ENCODE results near the gene CYP2C19.
"Not testable (repeated sequence)": the region's sequence is repeated elsewhere in the genome, so short reads cannot be mapped to it uniquely, and the experiment has no call there.

CYP2C19 gene

GRCh38 chr10:94762393-94762792 lies at the start of gene CYP2C19:
CYP2C19 (plus strand) TSS chr10:94762681; CDS start chr10:94762706, 25 bp downstream.
- DNase-seq = no peak

- no peak for DNase-seq
Observed at GRCh38 chr10:94725871-94726270, 36.6 kb upstream of the CYP2C19 start.

DNA sequence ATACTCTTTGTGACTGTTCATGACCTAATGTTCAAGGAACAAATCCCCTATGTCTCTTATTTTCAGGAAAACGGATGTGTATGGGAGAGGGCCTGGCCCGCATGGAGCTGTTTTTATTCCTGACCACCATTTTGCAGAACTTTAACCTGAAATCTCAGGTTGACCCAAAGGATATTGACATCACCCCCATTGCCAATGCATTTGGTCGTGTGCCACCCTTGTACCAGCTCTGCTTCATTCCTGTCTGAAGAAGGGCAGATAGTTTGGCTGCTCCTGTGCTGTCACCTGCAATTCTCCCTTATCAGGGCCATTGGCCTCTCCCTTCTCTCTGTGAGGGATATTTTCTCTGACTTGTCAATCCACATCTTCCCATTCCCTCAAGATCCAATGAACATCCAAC lies 27.3 kb upstream of the CYP2C19 start:
- no peak for DNase-seq

- DNase-seq = no peak
Observed at GRCh38 chr10:94738588-94738987, 23.9 kb upstream of the CYP2C19 start.

- DNase-seq = no peak
Observed at GRCh38 chr10:94747137-94747536, 15.3 kb upstream of the CYP2C19 start.

GRCh38 chr10:94747838-94748237 lies 14.6 kb upstream of the CYP2C19 start:
- no peak for DNase-seq

DNA sequence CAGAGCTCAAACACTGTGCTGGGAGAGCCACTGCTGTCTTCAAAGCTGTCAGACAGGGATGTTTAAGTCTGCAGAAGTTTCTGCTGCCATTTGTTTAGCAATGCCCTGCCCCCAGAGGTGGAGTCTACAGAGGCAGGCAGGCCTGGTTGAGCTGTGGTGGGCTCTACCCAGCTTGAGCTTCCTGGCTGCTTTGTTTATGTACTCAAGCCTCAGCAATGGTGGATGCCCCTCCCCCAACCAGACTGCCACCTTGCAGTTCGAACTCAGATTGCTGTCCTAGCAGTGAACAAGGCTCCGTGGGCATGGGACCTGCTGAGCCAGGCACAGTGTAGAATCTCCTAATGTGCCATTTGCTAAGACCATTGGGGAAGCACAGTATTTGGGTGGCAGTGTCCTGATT lies 4.6 kb upstream of the CYP2C19 start:
- no peak for DNase-seq

GRCh38 chr10:94760586-94761178 lies 1.8 kb upstream of the CYP2C19 start:
- DNase-seq = no peak

- DNase-seq = not testable (repeated sequence)
Observed at GRCh38 chr10:94775425-94775824, 12.9 kb downstream of the CYP2C19 start.

DNA sequence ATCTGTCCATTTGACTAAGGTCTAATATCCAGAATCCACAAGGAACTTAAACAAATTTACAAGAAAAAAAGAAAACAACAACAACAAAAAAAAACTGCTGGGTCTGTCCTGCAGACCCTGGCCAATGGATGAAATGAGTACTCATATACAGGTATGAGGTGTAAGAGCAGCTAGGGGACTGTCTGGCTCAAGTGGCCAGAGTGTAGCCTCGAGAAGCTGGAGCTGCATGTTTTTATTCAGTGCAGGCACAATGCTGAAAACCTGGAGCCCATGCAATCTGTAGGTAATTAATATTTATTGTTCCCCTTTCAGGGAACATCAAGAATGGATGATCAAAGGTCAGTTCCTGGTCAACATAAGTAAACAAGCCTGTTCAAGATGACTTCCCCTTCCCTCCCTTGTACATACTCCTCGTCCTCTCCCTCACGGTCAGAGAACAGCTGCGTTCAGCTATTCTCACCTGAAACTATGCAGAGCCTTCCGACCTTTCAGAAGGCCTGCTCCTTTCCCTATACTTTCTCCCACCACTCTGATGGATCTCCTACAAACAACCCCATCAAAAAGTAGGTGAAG lies 15.5 kb downstream of the CYP2C19 start:
- DNase-seq = no peak

DNA sequence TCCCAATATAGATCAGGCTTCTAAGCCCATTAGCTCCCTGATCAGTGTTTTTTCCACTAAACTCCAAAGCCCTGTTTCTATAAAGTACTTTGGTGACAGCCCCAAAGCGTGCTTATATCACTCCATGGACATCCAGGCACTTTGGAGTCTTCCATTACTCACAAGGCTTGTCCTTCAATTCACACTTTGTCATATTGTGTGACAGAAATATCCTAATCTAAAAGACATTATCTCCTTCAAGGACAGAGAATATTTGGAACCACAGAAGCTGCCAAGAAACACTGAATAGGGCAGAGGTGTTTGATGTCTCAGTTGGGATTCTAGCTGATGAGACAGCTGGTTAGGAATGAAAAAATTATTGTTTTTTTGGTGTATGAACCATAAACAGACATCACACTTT lies 18.4 kb downstream of the CYP2C19 start:
- DNase-seq = no peak

DNA sequence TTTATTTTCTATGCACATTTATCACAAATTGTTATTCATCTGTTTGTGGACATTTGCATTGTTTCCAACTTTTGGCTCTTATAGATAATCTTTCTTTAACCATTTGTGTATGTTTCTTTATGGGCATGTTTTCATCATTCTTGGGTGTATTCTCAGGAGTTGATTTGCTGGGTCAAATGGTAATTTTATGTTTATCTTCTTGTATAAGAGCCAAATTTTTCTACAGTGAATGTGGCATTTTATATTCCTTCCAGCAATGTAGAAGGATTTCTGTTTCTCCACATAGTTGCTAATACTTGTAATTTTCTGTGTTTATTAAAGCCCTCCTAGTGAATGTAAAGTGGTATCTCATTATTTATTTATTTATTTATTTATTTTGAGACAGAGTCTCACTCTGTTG lies 21.8 kb downstream of the CYP2C19 start:
- no peak for DNase-seq

GRCh38 chr10:94785211-94785610 lies 22.7 kb downstream of the CYP2C19 start:
- DNase-seq = no peak

- DNase-seq = not testable (repeated sequence)
Observed at GRCh38 chr10:94800551-94800950, 38.1 kb downstream of the CYP2C19 start.

- no peak for DNase-seq
Observed at GRCh38 chr10:94803307-94803706, 40.8 kb downstream of the CYP2C19 start.

DNA sequence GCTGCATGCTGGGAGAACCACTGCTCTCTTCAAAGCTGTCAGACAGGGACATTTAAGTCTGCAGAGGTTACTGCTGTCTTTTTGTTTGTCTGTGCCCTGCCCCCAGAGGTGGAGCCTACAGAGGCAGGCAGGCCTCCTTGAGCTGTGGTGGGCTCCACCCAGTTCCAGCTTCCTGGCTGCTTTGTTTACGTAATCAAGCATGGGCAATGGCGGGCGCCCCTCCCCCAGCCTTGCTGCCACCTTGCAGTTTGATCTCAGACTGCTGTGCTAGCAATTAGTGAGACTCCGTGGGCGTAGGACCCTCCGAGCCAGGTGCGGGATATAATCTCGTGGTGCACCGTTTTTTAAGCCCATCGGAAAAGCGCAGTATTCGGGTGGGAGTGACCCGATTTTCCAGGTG lies 67.5 kb downstream of the CYP2C19 start:
- not testable (repeated sequence) for DNase-seq

GRCh38 chr10:94846204-94846603 lies 83.7 kb downstream of the CYP2C19 start:
- no peak for DNase-seq

GRCh38 chr10:94850766-94851165 lies 88.3 kb downstream of the CYP2C19 start:
- DNase-seq = no peak

- DNase-seq = no peak
Observed at GRCh38 chr10:94851263-94851662, 88.8 kb downstream of the CYP2C19 start.

- no peak for DNase-seq
Observed at GRCh38 chr10:94852438-94852837, 90.0 kb downstream of the CYP2C19 start.

DNA sequence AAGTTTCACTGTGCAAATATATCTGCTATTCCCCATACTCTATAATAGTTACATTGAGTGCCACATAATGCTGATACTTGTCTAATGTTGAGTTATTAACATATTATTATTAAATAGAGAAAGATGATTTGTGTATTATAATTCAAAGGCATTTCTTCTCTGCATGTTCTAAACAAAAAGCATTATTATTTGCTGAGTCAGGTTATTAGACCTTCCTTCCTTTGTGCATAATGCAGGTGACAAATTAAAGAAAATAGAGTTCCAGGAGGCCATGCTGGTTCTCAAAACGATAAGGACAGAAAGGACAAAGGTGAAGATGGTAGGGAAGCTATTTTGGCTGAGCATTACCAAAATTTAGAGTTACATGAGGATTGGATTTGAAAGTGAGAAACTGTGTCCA lies 90.6 kb downstream of the CYP2C19 start:
- no peak for DNase-seq

- DNase-seq = no peak
Observed at GRCh38 chr10:94858005-94858404, 95.5 kb downstream of the CYP2C19 start.

DNA sequence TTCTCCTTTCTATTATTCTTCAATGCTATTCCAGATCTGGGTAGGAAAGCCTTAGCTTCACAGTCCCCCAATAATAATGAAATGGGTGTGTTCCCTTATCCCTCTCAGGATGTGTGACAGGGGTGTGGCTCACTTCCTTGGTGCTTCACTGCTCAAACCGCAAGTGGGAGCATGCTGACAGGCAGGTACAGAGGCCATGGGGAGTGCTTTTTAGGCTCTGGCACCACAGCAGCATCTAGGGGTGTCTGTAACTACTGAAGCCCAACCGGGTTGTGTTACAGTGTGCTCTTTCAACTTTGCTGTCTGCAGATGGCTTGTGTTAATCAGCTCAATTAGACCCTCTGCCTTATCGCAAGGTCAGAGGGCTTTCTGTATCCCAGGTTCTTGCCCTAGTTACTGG lies 96.6 kb downstream of the CYP2C19 start:
- no peak for DNase-seq

- no peak for DNase-seq
Observed at GRCh38 chr10:94878649-94879048, 116.2 kb downstream of the CYP2C19 start.

DNA sequence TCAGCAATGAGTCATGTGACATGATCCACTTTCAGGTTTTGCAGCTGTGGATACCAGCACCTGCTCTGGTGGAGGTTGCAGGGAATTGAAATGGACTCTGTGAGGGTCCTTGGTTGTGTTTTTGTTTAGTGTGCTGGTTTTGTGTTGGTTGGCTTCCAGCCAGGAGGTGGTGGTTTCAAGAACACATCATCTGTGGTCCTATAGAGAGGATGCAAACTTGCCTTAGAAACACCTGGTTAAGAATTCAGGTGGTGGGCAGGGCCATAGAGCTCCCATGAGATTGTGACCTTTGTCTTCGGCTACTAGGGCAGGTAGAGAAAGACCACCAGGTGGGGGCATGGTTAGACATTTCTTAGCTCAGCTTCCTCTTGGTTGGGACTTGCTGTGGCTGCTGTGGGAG lies 116.7 kb downstream of the CYP2C19 start:
- no peak for DNase-seq

All from activated CD4-positive, alpha-beta T cell treated with anti-CD3 and anti-CD28 coated beads for 4 hours (primary cell).